ENCODE results near the gene CCDC117.

The CCDC117 gene

DNA sequence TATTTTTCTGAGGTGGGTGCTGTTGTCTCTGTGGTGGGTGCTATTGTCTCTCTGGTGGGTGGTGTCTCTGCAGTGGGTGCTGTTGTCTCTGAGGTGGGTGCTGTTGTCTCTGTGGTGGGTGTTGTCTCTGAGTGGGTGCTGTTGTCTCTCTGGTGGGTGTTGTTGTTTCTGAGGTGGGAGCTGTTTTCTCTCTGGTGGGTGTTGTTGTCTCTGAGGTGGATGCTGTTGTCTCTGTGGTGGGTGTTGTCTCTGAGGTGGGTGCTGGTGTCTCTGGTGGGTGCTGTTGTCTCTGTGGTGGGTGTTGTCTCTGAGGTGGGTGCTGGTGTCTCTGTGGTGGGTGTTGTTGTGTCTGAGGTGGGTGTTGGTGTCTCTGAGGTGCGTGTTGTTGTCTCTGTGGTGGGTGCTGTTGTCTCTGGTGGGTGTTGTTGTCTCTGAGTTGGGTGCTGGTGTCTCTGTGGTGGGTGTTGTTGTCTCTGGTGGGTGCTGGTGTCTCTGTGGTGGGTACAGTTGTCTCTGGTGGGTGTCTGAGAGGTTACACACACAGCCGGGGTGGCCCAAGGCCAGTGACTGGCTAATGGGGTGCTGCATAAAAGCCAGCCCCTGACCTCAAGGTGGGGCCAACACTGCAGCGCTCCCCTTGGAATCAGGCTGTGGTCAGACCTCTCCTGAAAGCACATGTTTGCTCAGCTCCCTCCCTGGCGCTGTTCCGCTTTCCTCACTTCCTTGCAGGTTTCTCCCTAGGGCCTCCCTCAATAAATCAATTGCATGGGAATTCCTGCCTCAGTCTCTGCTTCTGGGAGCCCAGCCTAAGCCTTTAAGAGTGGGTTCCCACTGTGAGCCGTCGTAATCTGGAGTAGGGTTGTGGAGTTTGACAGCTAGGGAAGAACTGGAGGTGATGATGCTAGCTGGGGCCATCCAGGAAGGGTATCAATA is 58.9 kb downstream of the CCDC117 start:
- no peak for DNase-seq

- no peak for DNase-seq
Measured at GRCh38 chr22:28832731-28833130, 60.2 kb downstream of the CCDC117 start.

DNA sequence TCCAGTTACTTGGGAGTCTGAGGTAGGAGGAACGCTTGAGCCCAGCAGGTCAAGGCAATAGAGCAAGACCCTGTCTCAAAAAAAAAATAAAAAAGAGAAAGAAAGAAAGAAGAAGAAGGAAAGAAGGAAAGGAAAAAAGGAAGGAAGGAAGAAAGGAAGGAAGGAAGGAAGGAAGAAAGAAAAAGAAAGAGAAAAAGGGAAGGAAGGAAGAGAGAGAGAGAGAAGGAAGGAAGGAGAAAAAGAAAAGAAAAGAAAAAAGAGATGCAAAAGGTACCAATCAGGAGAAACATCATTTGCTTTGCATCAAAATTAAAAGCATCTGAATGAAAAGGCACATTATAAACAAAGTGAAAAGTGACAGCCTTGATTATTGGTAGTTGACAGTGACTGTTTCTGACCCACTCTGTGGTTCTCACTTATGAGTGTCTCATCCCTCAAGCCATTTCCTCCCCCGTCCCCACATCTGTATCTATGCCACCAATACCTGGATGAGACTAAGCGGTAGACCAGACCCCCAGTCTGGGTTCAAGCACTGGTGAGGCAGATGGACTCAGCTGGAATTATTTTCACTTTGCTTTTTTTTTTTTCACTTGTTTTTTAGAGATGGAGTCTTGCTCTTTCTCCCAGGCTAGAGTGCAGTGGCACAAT is 60.9 kb downstream of the CCDC117 start:
- no peak for DNase-seq

DNA sequence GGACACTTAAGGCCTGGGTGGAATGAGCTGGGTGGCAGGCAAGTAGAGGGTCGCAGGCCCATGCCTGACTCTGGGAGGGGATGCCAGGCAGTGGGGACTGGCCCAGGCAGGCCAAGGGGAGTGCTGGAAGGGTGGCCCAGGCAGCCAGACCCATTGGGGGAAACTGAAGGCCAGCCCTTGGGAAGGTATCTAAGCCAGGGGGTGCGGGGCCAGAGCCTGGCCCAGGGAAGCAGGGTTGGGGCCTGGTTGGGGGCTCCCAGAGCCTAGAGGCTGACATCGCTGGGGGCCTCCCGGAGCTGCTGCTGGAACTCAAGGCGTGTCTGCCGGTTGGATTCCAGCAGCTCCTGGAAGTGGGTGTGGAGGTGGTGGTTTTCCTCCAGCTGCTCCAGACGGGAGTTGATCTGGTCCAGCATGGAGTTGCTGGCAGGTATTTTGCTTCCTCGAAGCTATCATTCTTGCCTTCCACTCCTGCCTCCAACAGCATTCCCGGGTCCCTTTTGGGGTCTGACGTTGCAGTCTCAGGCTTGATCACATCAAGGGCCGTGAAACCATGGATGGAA is 63.2 kb downstream of the CCDC117 start:
- DNase-seq, result no peak

- no peak for DNase-seq
Measured at GRCh38 chr22:28837640-28838039, 65.1 kb downstream of the CCDC117 start.

Measured in hematopoietic multipotent progenitor cell treated with erythropoietin and hydrocortisone succinate and interleukin-3 and kit ligand, for 4 days (in vitro differentiated cells).